Measurements from ENCODE around the gene BRD9. TPM values are rescaled to one million over a fixed set of nuclear protein-coding genes. Genes with fewer than 3 reads are reported as not detected.

BRD9 gene
- total RNA-seq, 1 donor from 2014 or later = 41.1 TPM

GRCh38 chr5:852431-853401 lies 39.9 kb downstream of the BRD9 start:
- no peak overlapping the region for H3K4me3 ChIP-seq (ENCODE audit: low read depth, low read length)
- DNase-seq (ENCODE audit: low read depth) = no peak
- TF ChIP-seq CTCF (conservative IDR thresholded peaks at IDR 0.05; ENCODE audit: low read depth, low read length) = no peak

GRCh38 chr5:852018-852417 lies 40.6 kb downstream of the BRD9 start:
- no peak for TF ChIP-seq CTCF (conservative IDR thresholded peaks at IDR 0.05; ENCODE audit: low read depth, low read length)
- H3K4me3 ChIP-seq (ENCODE audit: low read depth, low read length) = no peak overlapping the region
- DNase-seq (ENCODE audit: low read depth) = no peak

- DNase-seq (ENCODE audit: low read depth) = no peak
- no peak for TF ChIP-seq CTCF (conservative IDR thresholded peaks at IDR 0.05; ENCODE audit: low read depth, low read length)
- no peak overlapping the region for H3K4me3 ChIP-seq (ENCODE audit: low read depth, low read length)
Observed at GRCh38 chr5:851553-851952, 41.0 kb downstream of the BRD9 start.

GRCh38 chr5:851076-851475 lies 41.5 kb downstream of the BRD9 start:
- no peak overlapping the region for H3K4me3 ChIP-seq (ENCODE audit: low read depth, low read length)
- no peak for DNase-seq (ENCODE audit: low read depth)
- no peak for TF ChIP-seq CTCF (conservative IDR thresholded peaks at IDR 0.05; ENCODE audit: low read depth, low read length)

- H3K4me3 ChIP-seq (ENCODE audit: low read depth, low read length) = no peak within 1 kb of the TSS
- no peak for TF ChIP-seq CTCF (conservative IDR thresholded peaks at IDR 0.05; ENCODE audit: low read depth, low read length)
- no peak for DNase-seq (ENCODE audit: low read depth)
Observed at GRCh38 chr5:850511-851006, 42.0 kb downstream of the BRD9 start, which contains the start of gene ZDHHC11. ZDHHC11 (minus strand) TSS chr5:850986; CDS start chr5:850602, 384 bp downstream.

GRCh38 chr5:849651-850301 lies 42.8 kb downstream of the BRD9 start:
- no peak for TF ChIP-seq CTCF (conservative IDR thresholded peaks at IDR 0.05; ENCODE audit: low read depth, low read length)
- no peak for DNase-seq (ENCODE audit: low read depth)
- no peak overlapping the region for H3K4me3 ChIP-seq (ENCODE audit: low read depth, low read length)

Data from epithelial cell of proximal tubule (primary cell).